Right lobe of liver (tissue), 4 donors: ENCODE data around the gene HEPHL1.

Experiments
- POLR2A ChIP-seq: fragments of 450-650 bp; IDR thresholded peaks from one replicate; pipeline ENCODE4 v1.6.1; 2017; ENCODE audit warnings: antibody characterized with exemption, mild to moderate bottlenecking
- TF ChIP-seq, protein P1 (sequence below), 4 donors: fragments of 200-600 bp in 3 of 4; fragments of 450-650 bp in 1 of 4; IDR thresholded peaks; one replicate each; pipeline versions ENCODE4 v1.5.1 to v1.8.0; 2016 to 2022; ENCODE audit warnings: antibody characterized with exemption in 4 of 4, mild to moderate bottlenecking in 2 of 4
- donor health status: DM: no; HTN: no; CAD: no.
- donor health status: DM: no; HTN: no; CAD: no.
- donor health status: DM: no; HTN: yes; CAD: no.

DNA sequence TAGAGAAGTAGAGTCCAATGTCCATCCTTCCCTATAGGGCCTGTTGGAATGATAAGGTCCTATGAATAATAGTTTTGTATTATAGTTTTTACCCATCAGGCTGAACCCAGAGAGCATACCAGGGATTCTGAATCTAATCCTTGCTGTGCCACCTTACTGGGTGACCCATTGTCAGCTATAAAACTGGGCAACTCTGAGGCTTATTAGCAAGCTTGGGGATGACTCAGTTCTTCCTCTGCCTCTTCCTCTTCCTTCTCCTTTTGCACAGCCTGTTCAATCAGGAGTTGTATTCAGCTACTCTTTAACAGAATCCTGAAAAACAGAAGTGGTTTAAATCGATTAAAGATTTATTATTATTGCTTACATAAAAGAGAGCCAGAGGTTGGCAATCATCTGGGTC lies 8.9 kb downstream of the HEPHL1 start:
- TF ChIP-seq, protein P1, sequence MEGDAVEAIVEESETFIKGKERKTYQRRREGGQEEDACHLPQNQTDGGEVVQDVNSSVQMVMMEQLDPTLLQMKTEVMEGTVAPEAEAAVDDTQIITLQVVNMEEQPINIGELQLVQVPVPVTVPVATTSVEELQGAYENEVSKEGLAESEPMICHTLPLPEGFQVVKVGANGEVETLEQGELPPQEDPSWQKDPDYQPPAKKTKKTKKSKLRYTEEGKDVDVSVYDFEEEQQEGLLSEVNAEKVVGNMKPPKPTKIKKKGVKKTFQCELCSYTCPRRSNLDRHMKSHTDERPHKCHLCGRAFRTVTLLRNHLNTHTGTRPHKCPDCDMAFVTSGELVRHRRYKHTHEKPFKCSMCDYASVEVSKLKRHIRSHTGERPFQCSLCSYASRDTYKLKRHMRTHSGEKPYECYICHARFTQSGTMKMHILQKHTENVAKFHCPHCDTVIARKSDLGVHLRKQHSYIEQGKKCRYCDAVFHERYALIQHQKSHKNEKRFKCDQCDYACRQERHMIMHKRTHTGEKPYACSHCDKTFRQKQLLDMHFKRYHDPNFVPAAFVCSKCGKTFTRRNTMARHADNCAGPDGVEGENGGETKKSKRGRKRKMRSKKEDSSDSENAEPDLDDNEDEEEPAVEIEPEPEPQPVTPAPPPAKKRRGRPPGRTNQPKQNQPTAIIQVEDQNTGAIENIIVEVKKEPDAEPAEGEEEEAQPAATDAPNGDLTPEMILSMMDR (IDR thresholded peaks at IDR 0.05), result no peak
- no peak for TF ChIP-seq POLR2A
